HG02870 (cell line): ENCODE results near the gene MRRF.

Experiments used
- ATAC-seq: cut with Tn5 transposase; IDR thresholded peaks from one replicate; pipeline ENCODE4 v1.9.1; 2021; ENCODE audit warnings: mild to moderate bottlenecking, moderate library complexity; ENCODE audit not compliant: unreplicated experiment

The MRRF gene

GRCh38 chr9:122377241-122378164 lies 112.8 kb downstream of the MRRF start:
- no peak for ATAC-seq

DNA sequence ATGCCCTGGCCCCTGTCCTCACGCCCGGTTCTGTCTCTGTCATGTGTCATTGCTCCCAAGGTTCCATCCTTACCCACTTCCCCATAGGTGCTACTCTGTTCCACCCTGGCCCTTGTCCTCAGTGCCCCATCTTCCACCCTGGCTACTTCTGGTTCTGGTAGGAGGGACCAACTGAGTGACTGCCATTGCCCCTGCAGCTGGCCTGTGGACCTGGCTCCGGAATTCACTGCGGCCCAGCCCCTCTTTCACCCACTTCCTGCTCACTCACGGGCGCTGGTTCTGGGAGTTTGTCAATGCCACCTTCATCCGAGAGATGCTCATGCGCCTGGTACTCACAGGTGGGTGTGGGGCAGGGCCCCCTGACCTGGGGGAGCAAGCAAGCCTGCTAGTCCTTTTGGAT lies 113.6 kb downstream of the MRRF start:
- ATAC-seq, result no peak

GRCh38 chr9:122379340-122379739 lies 114.7 kb downstream of the MRRF start:
- no peak for ATAC-seq

DNA sequence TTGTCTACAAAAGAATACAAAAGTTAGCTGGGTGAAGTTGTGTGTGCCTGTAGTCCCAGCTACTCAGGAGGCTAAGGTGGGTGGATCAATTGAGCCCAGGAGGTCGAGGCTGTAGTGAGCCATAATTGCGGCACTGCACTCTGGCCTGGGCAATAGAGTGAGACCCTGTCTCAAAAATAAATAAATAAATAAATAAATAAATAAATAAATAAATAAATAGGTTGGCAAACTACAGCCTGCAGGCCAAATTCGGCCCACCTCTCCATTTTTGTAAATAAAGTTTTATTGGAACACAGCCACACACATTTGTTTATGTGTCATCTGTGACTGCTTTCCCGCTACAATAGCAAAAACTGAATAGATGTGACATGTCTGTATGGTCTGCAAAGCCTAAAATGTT lies 115.6 kb downstream of the MRRF start:
- no peak for ATAC-seq
